ENCODE data around the gene ASIC2.
"Not testable (repeated sequence)": the region's sequence is repeated elsewhere in the genome, so short reads cannot be mapped to it uniquely, and the experiment has no call there.

The ASIC2 gene

DNA sequence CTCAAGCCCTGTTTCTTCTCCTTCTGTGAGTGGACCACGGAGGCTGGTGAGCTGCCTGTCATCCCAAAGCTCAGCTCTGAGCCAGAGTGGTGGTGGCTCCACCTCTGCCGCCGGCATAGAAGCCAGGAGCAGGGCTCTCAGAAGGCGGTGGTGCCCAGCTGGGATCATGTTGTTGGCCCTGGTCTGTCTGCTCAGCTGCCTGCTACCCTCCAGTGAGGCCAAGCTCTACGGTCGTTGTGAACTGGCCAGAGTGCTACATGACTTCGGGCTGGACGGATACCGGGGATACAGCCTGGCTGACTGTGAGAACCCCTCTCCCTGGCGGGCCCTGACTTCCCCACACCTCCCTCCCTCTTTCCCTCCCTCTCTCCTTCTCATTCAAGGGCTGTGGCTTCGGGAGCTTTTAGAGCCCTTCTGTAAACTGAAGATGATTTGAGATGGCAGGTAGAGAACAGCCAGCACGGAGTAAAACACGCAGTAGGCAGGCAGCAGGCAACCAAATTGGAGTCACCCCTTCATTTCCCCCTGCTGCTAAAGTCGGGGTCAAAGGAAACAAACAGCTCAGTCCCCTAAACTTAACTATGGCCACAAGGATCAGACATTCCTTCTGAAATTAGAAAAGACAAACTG, 297.6 kb downstream of the ASIC2 start:
- DNase-seq (ENCODE audit: insufficient read length, low spot score) (no peak), FAIRE-seq (no peak)

- DNase-seq (ENCODE audit: insufficient read length, low spot score) = no peak
- FAIRE-seq = no peak
Measured at GRCh38 chr17:32993977-32994376, 299.1 kb downstream of the ASIC2 start.

DNA sequence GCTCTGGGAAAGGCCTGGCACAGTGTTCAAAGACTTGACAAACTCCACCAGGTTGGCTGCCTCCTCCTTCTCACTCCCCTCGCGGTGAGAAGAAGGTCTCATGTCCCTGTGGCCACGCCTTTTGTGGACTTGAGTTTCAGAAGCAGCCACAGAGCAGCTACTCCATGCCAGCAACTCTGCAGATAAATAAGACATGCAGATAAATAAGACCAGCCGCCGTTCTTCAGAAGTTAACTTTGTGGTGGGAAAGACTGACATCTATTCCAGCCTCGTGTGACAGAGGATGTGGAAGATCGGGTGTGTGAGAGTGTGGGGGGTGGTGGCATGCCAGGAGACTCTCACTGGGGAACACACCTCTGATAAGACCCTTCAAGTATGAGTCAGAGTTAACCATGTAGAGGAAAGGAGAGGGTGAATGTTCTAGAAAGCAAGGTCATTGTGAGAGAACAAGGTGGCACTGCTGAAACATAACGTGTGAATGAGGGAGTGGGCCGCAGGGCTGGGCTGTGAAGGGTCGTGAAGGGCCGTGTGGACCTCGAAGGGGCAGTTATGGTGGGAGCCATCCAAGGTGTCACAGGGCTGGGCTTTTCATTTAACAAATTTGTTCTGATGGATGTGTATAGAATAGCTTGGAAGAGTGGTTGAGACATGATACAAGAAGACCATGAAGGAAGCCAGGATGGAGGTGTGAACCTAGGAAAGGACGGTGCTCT, 300.6 kb downstream of the ASIC2 start:
- no peak for DNase-seq (ENCODE audit: insufficient read length, low spot score)
- peak; percentile 26 for FAIRE-seq

GRCh38 chr17:32988481-32989101, 304.5 kb downstream of the ASIC2 start:
- DNase-seq (ENCODE audit: insufficient read length, low spot score) (no peak), FAIRE-seq (no peak)

DNA sequence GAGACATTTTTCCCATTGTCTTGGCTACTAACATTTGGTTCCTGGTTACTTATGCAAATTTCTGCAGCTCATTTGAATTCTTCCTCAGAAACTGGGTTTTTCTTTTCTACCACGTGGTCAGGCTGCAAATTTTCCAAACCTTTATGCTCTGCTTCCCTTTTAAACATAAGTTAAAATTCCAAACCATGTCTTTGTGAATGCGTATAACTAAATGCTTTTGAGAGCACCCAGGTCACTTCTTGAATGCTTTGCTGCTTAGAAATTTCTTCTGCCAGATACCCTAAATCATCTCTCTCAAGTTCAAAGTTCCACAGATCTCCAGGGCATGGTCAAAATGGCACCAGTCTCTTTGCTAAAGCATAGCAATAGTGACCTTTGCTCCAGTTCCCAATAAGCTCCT, 305.2 kb downstream of the ASIC2 start:
- not testable (repeated sequence) for FAIRE-seq; DNase-seq (ENCODE audit: insufficient read length, low spot score)

DNA sequence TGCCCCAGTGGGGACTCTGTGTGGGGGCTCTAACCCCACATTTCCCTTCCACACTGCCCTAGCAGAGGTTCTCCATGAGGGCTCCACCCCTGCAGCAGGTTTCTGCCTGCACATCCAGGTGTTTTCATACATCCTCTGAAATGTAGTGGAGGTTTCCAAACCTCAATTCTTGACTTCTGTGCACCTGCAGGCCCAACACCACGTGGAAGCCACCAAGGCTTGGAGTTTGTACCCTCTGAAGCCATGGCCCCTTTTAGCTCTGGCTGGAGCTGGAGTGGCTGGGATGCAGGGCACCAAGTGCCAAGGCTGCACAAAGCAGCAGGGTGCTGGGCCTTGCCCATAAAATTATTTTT, 305.7 kb downstream of the ASIC2 start:
- not testable (repeated sequence) for FAIRE-seq; DNase-seq (ENCODE audit: insufficient read length, low spot score)

DNA sequence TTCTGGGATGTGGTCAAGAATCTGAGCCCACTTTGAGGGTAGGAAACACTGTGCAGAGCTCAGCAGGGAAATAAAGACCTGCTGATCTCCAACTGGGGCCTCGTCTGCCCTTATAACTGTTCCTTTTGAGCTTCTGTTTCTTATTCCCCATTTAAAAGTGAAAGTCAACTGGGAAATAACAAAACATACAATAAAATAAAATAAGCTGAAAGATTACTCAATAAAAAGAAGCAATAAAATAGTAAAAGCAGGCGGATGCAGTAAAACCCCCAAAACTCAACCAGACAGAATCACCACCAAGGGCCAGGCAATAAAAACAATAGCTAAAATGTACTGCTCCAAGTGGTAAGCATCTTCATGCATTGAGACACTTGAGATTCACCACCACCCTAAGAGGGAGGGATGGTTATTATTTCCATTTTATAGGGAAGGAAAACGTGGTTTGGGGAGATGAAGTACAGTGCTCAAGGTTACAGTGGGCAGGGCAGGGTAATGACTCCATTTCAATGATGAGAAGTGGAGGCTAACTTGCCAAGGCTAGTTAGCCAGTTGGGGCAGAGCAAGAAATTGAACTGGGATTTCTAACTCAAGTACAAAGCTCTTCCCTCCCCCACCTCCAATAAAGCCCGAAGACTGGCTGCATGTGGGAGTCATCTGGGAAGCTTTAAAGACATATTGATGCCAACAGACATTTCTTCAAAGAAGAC, 307.9 kb downstream of the ASIC2 start:
- DNase-seq (ENCODE audit: insufficient read length, low spot score) (no peak), FAIRE-seq (no peak)

- not testable (repeated sequence) for FAIRE-seq; DNase-seq (ENCODE audit: insufficient read length, low spot score)
Measured at GRCh38 chr17:32981611-32982010, 311.5 kb downstream of the ASIC2 start.

DNA sequence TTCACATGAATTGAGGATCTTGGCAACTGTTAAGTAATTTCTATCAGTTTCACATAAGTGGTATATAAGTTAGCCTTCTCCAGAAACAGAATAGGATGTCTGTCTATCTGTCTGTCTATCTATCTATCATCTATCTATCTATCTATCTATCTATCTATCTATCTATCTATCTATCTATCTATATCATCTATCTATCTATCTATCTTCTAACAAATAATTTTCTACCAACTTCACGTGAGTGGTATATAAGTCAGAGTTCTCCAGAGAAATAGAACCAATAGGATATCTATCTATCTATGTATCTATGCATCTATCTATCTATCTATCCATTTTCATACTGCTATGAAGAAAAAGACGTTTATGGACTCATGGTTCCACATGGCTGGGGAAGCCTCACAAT, 312.9 kb downstream of the ASIC2 start:
- FAIRE-seq (no peak), DNase-seq (ENCODE audit: insufficient read length, low spot score) (no peak)

DNA sequence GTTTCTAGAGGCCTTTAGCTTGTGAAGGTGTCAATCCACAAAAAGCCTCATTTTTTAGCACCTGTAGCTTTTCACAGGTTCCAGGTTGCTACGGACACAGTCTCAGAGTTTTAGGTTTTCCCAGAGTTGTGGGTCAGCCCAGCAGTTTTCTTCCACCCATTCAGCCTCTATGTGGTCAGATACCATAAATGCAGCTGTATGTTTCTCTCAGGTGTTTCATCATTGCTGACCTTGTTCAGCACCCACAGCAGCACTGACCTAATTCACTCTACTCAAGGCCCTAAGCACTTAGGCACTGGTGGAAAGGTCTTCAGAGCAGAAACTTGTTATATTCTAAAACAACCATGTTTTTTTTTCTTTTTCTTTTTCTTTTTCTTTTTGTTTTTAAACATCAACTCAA, 316.5 kb downstream of the ASIC2 start:
- no peak for DNase-seq (ENCODE audit: insufficient read length, low spot score)
- FAIRE-seq = no peak

DNA sequence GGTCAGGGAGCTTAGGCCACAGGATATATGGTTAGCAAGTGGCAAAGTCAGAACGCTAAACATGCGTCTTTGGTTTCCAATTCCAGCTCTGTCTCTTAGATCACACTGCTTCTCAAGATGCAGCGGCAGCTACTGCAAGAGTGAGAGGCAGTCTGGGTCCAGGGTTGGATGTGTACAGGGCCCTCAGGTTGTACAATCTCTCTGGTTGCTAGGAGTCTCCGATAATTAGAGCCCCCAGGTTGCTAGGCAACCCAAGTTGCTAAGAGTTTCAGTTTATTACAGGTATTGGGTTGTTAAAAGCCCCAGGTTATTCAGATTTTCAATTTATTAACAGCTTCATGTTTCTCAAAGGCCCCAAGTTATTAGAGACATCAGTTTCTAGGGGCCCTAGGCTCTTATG, 317.0 kb downstream of the ASIC2 start:
- FAIRE-seq = no peak

DNA sequence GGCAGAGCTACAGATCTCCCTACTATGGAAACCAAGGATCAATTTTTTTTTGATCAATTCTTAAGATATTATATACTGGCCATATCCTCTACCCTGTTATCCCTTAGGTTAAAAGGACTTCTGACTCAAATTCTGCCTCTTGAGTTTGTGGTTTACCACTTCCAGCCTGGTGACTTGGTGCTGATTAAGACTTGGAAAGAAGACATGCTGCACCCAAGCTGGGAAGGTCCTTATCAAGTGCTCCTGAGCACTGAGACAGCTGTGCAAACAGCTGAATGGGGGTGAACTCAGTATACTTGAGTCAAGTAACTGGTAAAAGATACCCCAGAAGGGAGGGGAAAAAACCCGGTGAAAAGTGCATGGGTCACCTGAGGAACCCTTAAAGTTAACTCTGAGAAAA, 321.9 kb downstream of the ASIC2 start:
- DNase-seq (ENCODE audit: insufficient read length, low spot score) (no peak), FAIRE-seq (peak; percentile 57)

More for the DNA sequence above, 317.0 kb downstream of the ASIC2 start:
- no peak for DNase-seq (ENCODE audit: insufficient read length, low spot score)

GRCh38 chr17:32970281-32970680, 322.8 kb downstream of the ASIC2 start:
- DNase-seq (ENCODE audit: insufficient read length, low spot score) (no peak), FAIRE-seq (peak; percentile 14)

DNA sequence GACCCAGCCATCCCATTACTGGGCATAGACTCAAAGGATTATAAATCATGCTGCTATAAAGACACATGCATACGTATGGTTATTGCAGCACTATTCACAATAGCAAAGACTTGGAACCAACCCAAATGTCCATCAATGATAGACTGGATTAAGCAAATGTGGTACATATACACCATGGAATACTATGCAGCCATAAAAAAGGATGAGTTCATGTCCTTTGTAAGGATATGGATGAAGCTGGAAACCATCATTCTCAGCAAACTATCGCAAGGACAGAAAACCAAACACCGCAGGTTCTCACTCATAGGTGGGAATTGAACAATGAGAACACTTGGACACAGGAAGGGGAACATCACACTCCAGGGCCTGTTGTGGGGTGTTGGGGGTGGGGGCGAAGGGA, 323.9 kb downstream of the ASIC2 start:
- not testable (repeated sequence) for DNase-seq (ENCODE audit: insufficient read length, low spot score); FAIRE-seq

GRCh38 chr17:32964541-32964940, 328.6 kb downstream of the ASIC2 start:
- DNase-seq (ENCODE audit: insufficient read length, low spot score) (no peak), FAIRE-seq (no peak)
